Right lung (tissue), 5 donors: ENCODE data around the gene SRRM2. TPM values are rescaled to one million over a fixed set of nuclear protein-coding genes. Genes with fewer than 3 reads are reported as not detected.
"Not testable (repeated sequence)": the region's sequence is repeated elsewhere in the genome, so short reads cannot be mapped to it uniquely, and the experiment has no call there.

ENCODE experiments used
- DNase-seq, 2 donors: peaks; one replicate each; pipeline ENCODE4 v3.0.0-alpha.2; 2013
- polyA plus RNA-seq, 5 donors: library from polyadenylated mRNA; unstranded; fragments of 120-200 nt; gene quantifications; one replicate each; pipeline versions ENCODE4 v1.2.1 to v1.2.3, GENCODE V29; 2013; ENCODE audit warnings: inconsistent platforms in 1 of 5, low replicate concordance in 1 of 5; ENCODE audit not compliant: insufficient read length in 5 of 5, insufficient read depth in 1 of 5

SRRM2 gene
- polyA plus RNA-seq, 5 donors = 524 to 630 (median 557) TPM

GRCh38 chr16:2711370-2712062, 40.9 kb upstream of the SRRM2 start:
- no peak for DNase-seq

GRCh38 chr16:2712063-2712441, 40.4 kb upstream of the SRRM2 start:
- DNase-seq = no peak

DNA sequence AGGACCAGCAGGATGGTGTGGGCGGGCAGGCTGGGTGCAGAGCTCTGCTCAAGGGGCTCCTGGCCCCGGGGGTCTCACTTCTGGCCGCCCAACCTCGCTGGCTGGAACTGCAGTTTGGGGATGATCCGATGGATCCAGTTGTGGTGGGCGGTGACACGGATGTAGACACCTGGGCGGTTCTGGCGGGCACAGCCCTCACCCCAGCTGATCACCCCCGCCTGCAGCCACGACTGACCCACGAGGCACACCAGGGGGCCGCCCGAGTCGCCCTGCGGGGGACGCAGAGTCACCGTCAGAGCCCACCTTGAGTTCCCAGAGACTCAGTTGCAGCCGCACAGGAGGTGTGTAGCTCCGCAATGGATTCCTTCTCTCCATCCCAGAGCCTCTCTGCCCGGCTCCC, 39.9 kb upstream of the SRRM2 start:
- no peak for DNase-seq

DNA sequence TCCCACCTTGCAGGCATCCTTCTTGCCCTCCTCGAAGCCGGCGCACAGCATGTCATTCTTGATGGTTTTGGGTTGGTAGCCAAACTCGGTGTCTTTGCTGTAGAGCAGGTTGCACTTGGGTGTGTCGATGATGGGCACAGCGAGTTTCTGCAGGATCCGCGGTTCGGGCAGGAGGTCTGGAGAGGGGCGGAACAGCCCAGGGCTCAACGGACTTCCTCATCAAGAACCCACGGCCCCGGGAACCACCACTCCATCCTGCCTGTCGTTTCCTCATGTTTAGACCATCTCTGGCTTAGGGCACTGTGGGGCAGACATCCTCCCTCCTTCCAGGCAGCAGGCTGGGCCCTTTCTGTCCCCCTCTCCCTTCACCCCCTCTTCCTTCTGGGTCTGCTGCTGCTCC, 38.9 kb upstream of the SRRM2 start:
- DNase-seq = no peak

DNA sequence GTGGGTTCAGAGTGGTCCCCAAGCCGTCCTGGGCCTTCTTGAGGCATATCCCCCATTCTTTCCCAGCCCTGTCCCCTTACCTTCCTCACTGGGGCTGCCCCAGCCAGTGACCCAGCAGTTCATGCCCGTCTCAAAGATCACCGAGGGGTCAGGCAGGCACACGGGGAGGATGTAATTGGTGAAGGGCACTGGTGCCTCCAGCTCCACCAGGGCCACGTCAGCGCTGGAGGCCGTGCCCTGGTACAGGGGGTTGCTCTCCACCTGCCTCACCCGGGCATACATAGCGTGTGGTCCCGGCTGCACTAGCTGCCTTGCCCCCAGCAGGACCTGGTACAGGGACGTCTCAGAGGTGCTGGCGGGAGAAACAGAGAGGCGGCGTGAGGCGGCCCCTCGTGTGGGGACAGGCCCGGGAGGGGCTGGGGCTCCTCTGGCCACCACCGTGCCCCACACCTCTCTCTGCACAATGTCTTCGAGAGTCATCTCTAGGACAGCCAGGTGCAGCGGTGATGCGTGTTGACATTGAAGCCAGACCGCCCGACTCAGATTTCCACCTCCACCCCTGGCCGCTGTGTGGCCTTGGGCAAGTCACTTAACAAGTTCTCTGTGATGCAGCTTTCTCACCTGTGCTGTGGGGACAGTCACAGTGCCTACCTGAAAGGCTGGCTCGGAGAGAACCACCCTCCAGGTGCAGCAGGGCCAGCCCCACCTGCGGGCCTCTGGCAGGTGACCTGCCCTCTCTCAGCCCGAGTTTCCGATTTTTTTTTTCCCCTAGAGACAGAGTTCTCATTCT, 38.3 kb upstream of the SRRM2 start:
- no peak for DNase-seq

DNA sequence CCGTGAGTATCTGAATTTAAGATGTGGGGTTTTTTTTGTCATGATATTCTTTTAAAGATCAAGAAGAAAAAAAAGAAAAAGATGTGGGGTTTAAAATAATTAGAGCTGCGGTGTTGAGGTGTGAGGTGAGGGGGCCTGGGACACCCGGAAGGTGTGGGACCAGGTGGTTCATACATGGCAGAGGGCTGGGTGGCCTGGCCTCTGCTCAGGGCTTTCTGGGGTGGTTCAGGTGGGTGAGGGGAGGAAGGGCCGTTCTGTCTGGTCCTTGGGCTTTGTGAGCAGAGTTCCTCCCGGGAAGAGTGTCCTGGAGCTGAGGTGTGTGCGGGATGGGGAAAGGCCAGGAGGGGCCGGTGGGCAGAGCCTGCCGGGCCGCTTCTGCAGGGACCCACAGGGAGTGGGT, 37.4 kb upstream of the SRRM2 start:
- no peak for DNase-seq

- peak; percentile 35 to 45 for DNase-seq
Observed at GRCh38 chr16:2715519-2715918, 36.9 kb upstream of the SRRM2 start.

- DNase-seq = no peak
Observed at GRCh38 chr16:2715966-2716885, 36.2 kb upstream of the SRRM2 start.

GRCh38 chr16:2716948-2717347, 35.5 kb upstream of the SRRM2 start:
- no peak for DNase-seq

DNA sequence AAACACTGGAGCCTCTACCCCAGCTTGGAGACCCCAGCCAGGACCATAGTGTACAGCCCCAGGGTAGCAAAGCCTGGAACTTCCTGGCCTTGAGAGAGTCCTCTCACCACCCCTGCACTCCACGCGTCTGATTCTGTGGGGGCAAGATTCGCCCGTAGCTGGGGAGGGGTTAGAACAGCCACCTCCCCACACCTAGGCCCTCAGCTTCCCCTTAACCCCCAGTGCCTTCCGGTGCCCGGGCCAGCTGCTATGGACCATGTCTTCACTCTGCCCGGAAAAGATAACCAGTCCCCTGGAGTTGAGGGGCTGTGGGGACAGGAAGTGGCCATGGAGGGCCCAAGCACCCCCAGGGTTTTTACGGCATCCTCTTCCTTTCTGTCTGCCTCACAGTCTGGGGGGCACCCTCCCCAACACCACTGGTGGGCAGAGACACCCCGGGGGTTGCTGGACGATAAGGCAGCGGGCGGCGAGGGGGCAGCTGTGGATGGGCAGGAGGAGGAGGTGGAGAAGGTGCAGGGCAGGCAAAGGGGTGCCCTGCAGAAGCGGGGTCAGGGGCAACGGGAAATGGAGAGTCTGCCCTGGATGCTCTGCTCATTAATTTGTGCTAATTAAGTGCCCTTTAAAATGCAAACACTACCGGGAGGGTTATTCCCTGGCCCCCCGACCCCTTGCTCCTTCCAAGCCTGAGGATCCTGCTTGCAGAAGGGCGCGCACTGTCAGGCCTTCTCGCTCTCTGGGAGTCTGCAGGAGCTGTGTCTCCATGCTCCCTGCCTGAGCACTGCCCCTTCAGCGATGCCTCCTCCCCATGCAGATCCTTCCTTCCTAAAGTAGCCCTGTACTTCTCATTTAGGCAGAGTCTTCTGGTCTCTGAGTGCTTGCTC, 34.8 kb upstream of the SRRM2 start:
- no peak for DNase-seq

DNA sequence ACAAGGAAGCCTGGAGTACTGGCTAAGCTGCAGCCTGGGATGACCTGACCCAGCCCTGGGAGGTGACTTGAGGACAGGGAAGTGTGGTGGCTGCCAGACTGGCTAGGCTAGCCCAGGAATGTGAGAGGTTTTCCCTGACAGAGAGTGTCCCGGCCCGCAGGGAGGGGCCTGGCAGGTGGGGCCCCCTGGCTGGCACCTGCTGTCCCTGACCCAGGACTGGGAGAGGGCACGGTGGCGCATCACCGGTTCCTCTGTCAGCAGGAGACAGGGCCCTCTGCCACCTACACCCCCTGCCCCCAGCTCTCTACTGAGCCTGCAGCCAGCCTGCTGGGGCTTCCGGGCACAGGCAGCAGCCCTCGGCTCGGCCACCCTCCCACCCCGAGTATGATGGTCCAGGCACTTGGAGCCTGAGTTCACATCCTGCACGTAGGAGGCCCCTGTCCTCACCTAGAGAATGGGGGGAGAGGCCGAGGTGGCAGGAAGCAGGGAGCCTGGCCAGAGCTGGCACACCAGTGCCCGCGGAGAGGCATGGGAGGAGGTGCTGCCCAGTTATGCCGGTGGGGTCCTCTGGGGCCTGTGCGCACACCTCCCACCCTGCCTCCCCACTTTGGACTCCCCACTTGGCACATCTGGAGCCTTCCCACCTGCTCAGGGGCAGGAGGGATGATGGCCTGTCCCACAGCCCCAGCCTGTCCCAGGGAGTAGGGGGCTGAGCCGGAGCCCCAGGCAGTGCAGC, 32.9 kb upstream of the SRRM2 start:
- no peak for DNase-seq

DNA sequence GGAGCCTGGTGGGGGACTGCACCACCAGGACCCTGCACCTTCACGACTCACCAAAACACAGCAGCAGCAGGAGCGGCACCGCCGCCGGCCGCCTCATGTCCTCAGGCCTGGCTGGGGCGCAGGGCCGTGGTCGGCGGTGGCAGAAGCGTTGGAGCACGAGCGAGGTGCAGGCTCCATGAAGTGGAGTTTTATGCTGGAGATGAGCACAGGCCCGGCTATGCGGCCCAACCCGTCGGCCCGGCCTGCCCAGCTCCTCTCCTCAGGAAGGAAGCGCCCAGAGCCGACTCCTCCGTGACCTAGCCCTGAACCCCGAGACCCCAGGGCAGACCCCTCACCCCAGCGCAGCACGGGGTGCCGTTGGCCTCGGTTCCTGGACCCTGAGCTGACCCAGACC, 32.4 kb upstream of the SRRM2 start, which contains the start of gene PRSS27:
Gene PRSS27 (minus strand): TSS at position 161 of the 394 bp plus-strand sequence. CDS start 64 bp downstream, at position 97.
- no peak for DNase-seq

DNA sequence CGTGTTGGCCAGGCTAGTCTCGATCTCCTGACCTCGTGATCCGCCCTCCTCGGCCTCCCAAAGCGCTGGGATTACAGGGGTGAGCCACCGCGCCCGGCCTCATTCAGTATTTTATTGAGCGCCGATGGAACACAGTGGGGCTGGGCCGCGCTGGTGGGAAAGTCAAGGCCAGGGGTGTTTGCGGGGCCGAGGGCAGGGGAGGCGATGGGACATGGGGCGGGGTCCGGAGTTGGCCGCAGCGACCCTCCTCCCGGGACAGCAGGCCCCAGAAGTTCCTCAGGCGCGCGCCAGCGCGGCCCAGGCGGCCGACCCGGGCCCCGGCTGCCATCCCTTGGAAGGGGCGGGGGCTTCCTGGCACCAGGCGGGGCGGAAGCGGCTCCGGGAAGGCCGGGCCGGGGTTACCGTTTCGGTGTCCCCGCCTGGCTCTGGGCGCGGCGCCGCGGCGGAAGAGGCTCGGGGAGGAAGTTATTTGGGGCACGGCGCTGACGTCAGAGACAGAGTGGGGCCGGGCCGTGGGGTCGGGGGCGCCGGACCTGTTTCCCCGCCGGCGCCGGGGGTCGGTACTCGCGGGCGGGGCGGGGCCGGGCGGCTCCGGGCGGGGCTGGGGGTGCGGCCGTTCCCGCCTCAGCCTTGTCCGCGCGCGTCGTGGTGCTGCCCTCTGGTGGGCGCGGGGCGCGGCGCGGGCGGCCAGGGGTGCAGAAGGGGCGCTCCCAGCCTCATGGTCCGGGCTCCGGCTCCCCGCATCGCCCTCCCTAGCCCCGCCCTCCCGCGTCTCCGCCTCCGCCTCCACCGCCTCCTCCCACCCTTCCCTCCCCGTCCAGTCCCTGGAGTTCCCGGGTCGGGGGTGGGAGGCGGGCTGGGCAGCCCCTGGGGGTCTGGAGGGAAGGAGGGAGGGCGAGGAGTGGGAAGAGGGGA, 31.5 kb upstream of the SRRM2 start:
- peak; percentile 76 to 79 for DNase-seq

DNA sequence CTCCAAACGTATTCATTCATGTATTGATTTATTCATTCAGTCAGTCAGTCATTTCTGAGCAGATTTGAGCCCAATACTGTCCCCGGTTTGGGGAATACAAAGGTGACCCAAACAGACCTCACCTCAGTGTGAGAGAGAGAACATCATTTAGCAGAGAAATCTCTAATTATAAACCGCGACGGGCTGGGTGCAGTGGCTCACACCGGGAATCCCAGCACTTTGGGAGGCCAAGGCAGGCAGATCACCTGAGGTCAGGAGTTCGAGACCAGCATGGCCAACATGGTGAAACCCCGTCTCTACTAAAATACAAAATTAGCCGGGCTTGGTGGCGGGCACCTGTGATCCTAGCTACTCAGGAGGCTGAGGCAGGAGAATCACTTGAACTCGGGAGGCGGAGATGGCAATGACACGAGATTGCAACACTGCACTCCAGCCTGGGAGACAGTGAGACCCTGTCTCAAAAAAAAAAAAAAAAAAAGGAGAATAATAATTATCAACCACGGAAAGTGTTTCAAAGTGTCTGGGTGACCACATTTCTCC, 30.7 kb upstream of the SRRM2 start:
- DNase-seq = not testable (repeated sequence)

DNA sequence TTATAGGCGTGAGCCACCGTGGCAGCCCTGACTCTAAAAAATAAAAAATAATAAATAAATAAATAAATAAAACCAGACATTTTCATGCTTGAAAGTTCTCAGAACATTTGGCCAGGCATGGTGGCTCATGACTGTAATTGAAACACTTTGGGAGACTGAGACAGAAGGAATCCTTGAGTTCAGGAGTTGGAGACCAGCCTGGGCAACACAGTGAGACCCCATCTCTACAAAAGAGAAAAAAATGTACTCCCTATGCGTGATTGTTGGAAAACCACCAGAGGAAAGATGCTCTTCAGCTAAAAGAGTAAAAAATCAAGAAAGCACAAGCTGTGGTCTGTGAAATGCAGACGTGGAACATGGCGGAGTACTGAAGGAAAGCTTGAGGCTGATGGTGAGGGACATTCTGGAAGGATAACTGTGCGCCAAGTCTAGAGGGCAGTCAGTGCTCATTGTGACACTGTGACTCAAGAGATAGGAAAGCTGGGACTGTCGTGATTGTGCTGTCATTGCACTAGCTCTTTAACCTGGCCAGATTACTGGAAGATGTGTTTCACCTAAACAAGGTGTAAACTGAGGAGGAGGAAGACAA, 28.3 kb upstream of the SRRM2 start:
- no peak for DNase-seq

DNA sequence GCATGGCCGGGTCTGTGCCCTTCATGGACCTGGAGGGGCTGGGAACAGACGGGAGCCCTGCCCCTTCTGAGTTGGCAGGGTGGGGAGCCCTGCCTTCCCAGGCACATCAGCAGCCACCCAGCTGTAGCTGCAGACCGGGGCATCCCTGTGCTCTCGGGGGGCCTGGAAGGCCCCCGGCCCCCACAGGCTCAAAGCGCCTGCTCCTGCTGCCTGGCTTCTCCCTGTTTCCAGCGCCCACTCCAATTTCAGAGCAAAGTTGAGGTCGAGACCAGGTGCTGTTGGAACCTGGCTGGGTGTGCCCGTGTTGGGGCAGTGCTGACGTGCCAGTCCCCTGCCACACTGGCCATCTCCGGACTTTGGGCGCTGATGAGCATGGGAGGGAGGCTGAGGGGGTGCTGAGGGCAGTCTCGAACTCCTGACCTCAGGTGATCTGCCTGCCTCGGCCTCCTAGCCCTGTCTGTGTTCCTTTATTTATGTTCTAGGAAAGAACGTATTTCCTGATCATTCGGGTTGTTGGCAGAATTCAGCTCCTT, 27.6 kb upstream of the SRRM2 start:
- DNase-seq = no peak

GRCh38 chr16:2726923-2727322, 25.5 kb upstream of the SRRM2 start:
- DNase-seq = no peak

DNA sequence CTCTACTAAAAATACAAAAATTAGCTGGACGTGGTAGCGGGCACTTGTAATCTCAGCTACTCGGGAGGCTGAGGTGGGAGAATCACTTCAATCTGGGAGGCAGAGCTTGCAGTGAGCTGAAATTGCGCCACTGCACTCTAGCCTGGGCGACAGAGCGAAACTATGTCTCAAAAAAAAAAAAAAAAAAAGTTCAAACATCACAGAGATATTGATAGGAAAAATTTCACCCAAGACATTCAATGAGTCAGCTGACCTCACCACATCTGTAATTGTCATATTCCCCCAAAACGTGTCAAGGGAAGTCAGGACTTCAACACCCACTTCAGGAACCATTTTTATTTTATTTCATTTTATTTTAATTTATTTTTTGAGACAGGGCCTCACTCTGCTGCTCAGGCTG, 24.4 kb upstream of the SRRM2 start:
- DNase-seq = no peak
